Stomach (tissue), 4 donors: Measurements from ENCODE around the gene BASP1.

Experiments
- EP300 ChIP-seq: sonication (generic); formaldehyde crosslinking; IDR thresholded peaks from one replicate; pipeline ENCODE4 v1.6.1; 2017; ENCODE audit warnings: antibody characterized with exemption
- POLR2A ChIP-seq, 4 donors: fragments of 450-650 bp; IDR thresholded peaks; one replicate each; pipeline ENCODE4 v1.6.1; 2016; ENCODE audit warnings: antibody characterized with exemption in 4 of 4, control low read depth in 2 of 4, mild to moderate bottlenecking in 1 of 4, moderate library complexity in 1 of 4
- POLR2AphosphoS5 ChIP-seq, 3 donors: sonication (generic); formaldehyde crosslinking; IDR thresholded peaks; one replicate each; pipeline ENCODE4 v1.6.1; 2016; ENCODE audit warnings: antibody characterized with exemption in 3 of 3
- TF ChIP-seq, protein P1 (sequence below), 7 experiments: fragments of 450-650 bp in 4 of 7; fragments of 200-600 bp in 3 of 7; sonication (generic) in 3 of 7; IDR thresholded peaks; one replicate each; pipeline ENCODE4 v1.5.1; 2016 to 2019; ENCODE audit warnings: antibody characterized with exemption in 7 of 7, control low read depth in 2 of 7, mild to moderate bottlenecking in 1 of 7

DNA sequence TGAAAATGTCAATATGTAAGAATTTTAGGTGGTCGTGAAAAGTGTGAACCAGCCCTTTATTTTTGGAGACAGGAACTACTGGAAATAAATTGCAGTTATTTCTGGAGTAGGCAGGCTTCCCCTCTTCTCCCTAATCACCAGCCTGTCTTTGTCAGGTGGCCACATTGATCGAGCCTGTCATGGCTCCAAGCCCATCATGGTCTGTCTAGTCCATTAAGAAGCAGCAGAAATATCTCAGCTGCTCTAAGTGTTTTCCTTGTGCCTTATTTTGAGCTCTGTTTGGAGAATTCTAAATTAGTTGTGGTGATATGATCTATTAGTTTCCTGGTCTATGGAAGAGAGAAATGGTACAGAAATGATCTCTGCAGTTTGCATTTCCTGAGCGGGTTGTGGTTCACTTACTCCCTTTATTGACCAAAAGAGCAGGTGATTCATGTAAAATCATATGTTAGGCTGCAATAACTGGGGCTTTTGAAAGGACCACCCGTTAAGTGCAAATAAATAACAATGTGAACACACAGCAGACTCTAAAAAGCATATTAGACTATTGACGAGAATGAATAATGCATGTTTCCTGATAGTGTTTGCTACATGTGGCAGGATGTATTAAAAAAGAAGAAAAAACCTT is 42.3 kb downstream of the BASP1 start:
- TF ChIP-seq, protein P1, sequence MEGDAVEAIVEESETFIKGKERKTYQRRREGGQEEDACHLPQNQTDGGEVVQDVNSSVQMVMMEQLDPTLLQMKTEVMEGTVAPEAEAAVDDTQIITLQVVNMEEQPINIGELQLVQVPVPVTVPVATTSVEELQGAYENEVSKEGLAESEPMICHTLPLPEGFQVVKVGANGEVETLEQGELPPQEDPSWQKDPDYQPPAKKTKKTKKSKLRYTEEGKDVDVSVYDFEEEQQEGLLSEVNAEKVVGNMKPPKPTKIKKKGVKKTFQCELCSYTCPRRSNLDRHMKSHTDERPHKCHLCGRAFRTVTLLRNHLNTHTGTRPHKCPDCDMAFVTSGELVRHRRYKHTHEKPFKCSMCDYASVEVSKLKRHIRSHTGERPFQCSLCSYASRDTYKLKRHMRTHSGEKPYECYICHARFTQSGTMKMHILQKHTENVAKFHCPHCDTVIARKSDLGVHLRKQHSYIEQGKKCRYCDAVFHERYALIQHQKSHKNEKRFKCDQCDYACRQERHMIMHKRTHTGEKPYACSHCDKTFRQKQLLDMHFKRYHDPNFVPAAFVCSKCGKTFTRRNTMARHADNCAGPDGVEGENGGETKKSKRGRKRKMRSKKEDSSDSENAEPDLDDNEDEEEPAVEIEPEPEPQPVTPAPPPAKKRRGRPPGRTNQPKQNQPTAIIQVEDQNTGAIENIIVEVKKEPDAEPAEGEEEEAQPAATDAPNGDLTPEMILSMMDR (IDR thresholded peaks at IDR 0.05) = no peak
- TF ChIP-seq POLR2A (IDR thresholded peaks at IDR 0.05) (no peak), EP300 (no peak), POLR2AphosphoS5 (IDR thresholded peaks at IDR 0.05) (no peak)
